ENCODE results near the gene SPARCL1.

DNA sequence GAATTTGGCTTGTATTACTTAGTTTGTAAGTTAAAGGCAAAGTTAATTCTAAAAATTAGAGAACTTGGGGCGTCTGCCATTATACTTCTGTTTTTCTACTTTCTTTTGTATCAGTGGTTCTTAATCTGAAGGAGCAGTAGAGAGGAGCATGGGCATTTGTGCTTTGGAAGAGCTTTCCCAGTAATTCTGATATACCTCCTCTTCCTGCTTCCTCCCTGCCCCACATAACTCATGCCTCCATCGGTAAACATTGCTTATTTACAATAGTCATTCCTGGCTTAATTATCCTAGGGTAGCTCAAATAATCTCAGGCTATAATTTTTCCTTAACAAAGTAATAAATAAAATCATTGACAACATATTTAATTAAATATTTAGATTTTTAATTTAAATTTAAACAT is 37.1 kb upstream of the SPARCL1 start:
- TF ChIP-seq POLR2AphosphoS5 (IDR thresholded peaks at IDR 0.05; ENCODE audit: low read depth, low read length), result no peak
- TF ChIP-seq, protein P1, sequence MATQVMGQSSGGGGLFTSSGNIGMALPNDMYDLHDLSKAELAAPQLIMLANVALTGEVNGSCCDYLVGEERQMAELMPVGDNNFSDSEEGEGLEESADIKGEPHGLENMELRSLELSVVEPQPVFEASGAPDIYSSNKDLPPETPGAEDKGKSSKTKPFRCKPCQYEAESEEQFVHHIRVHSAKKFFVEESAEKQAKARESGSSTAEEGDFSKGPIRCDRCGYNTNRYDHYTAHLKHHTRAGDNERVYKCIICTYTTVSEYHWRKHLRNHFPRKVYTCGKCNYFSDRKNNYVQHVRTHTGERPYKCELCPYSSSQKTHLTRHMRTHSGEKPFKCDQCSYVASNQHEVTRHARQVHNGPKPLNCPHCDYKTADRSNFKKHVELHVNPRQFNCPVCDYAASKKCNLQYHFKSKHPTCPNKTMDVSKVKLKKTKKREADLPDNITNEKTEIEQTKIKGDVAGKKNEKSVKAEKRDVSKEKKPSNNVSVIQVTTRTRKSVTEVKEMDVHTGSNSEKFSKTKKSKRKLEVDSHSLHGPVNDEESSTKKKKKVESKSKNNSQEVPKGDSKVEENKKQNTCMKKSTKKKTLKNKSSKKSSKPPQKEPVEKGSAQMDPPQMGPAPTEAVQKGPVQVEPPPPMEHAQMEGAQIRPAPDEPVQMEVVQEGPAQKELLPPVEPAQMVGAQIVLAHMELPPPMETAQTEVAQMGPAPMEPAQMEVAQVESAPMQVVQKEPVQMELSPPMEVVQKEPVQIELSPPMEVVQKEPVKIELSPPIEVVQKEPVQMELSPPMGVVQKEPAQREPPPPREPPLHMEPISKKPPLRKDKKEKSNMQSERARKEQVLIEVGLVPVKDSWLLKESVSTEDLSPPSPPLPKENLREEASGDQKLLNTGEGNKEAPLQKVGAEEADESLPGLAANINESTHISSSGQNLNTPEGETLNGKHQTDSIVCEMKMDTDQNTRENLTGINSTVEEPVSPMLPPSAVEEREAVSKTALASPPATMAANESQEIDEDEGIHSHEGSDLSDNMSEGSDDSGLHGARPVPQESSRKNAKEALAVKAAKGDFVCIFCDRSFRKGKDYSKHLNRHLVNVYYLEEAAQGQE (IDR thresholded peaks at IDR 0.05; ENCODE audit: insufficient read depth in 1 of 2, low read depth in 2 of 2, low read length in 2 of 2), result no peak

Measured in PFSK-1 (cell line).